HT1080 (cell line): ENCODE results near the gene PDZD8. TPM values are rescaled to one million over a fixed set of nuclear protein-coding genes. Genes with fewer than 3 reads are reported as not detected.

Experiments used
- DNase-seq: peaks from one replicate; pipeline ENCODE4 v3.0.0-alpha.2; 2015; ENCODE audit warnings: low read depth
- polyA plus RNA-seq, 2 experiments: library from polyadenylated mRNA; depleted of rRNA; stranded (reverse); fragments of >200 nt; gene quantifications; 2 replicates each; pipeline ENCODE4 v1.2.3, GENCODE V29; 2015
- total RNA-seq: library from RNA; depleted of rRNA; stranded (reverse); fragments of >200 nt; shearing (Covaris generic); gene quantifications from 2 replicates; pipeline ENCODE4 v1.2.3, GENCODE V29; 2014; rRNA removed

Gene PDZD8, protein sequence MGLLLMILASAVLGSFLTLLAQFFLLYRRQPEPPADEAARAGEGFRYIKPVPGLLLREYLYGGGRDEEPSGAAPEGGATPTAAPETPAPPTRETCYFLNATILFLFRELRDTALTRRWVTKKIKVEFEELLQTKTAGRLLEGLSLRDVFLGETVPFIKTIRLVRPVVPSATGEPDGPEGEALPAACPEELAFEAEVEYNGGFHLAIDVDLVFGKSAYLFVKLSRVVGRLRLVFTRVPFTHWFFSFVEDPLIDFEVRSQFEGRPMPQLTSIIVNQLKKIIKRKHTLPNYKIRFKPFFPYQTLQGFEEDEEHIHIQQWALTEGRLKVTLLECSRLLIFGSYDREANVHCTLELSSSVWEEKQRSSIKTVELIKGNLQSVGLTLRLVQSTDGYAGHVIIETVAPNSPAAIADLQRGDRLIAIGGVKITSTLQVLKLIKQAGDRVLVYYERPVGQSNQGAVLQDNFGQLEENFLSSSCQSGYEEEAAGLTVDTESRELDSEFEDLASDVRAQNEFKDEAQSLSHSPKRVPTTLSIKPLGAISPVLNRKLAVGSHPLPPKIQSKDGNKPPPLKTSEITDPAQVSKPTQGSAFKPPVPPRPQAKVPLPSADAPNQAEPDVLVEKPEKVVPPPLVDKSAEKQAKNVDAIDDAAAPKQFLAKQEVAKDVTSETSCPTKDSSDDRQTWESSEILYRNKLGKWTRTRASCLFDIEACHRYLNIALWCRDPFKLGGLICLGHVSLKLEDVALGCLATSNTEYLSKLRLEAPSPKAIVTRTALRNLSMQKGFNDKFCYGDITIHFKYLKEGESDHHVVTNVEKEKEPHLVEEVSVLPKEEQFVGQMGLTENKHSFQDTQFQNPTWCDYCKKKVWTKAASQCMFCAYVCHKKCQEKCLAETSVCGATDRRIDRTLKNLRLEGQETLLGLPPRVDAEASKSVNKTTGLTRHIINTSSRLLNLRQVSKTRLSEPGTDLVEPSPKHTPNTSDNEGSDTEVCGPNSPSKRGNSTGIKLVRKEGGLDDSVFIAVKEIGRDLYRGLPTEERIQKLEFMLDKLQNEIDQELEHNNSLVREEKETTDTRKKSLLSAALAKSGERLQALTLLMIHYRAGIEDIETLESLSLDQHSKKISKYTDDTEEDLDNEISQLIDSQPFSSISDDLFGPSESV
- total RNA-seq = 16.7 and 26.1 TPM in 2 replicates
- polyA plus RNA-seq (2015; cell fraction: cytosol; rRNA removed) = 23.4 and 33.8 TPM in 2 replicates
- polyA plus RNA-seq (2015; cell fraction: nucleus; rRNA removed) = 16.9 and 17.0 TPM in 2 replicates

DNA sequence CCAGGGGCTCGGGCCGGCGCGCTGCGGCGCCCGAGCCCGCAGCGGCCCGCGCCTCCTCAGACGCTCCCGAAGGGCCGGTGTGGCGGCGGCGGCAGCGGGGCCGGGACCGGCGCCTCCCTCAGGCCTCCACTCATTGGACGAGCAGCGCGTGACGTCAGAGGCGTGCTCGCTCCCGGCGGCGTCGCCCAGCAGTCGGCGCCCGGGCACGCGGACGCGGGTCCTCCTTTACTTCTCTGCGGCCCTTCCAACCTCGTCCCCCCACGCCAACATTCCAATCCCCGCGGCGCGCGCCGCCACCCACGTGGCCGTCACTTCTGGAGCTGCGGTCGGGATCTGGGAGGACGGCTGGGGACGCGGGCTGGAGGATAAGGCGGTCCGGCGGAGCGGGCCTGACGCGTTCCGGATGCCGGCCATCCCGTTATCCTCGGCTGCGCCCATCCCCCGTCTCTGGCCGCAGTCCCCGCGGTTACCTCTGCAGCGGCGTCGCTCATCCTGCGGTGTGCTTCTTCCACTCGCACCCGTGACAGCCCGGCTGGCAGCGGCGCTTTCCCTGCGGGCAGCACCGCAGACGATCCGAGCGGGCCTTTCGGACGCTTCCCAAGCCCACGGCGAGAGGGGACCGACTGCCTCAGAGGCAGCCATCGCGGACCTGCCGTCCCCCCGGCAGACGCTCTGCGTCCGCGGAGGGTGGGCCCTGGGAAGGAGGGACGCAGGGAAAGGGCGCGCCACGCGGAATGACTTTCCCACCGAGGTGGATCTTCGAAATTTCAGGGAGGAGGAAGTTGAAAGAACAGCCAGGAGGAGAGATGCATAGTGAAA is at the start of gene PDZD8:
PDZD8 (minus strand) TSS at position 81 of the 819 bp plus-strand sequence. CDS start 213 bp downstream, outside the sequence.
- DNase-seq = peak; percentile 90

DNA sequence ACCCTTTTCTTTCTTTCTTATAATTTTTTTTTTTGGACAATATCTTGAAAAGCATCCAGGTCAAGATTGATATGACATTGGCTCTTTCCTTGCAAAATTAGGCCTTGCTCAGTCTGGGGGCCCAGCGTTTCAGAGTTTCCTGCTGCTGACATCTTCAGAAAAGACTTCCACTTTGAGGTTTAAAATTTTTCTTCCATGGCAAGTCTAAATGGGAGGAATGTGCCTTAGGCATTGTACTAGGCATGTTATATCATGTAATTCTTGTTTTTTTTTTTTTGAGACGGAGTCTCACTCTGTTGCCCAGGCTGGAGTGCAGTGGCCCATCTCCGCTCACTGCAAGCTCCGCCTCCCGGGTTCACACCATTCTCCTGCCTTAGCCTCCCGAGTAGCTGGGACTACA is 48.9 kb upstream of the PDZD8 start:
- DNase-seq = no peak

DNA sequence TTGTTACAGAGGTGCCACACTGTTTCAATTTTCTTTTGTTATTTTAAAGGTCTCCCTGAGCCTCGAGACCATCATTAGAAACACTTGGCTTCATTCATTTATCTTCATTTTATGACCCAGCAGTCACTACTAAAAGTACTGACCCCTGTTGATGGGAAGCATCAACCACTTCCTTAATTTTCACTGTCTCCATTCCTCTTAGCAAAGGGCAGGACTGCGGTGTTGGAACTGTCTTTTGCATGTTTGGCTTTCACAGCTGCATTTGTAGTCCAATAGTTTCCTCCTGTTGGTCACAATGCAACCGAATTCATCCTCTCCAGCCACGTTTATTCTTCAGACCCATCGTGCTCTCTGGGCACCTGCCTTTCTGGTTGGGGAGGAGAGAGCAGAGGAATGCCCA is 46.7 kb upstream of the PDZD8 start:
- DNase-seq = no peak

DNA sequence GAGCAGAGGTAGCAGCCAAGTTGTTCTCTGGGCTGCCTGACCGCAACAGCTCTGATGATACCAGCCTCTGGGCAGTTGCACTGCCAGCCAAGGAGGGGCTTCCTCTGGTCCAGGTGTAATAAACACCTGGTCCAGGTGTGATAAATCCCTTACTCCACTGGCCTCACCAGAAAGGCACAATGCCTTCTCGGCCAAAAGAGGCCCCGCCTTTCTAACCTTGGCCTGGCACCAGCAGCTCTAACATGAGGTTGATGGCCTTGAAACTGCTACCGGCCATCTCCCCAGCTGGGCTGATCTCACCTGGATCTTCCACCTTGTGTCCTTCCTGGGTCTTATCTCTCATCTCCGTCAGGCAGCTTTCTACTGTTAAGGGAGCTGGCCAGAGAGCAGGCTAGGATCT is 45.5 kb upstream of the PDZD8 start:
- DNase-seq = no peak

DNA sequence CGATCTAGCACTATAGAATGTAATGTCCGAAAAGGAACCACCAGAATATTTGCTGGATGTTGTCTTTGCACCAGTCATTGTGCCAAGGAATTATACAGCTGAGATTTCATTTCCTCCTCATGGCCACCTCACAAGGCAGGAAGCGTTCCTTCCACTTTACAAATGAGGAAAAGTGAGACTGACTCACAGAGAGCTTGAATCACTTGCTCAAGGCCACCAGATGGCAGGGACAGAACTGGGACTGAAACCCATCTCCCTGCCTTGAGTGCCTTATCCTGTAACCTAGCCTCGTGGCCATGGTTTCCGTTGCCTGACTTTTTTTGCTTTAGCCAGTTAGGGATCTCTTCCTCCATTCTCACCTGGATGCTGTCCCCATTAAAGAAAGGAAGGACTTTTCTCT is 44.7 kb upstream of the PDZD8 start:
- peak; percentile 60 for DNase-seq

DNA sequence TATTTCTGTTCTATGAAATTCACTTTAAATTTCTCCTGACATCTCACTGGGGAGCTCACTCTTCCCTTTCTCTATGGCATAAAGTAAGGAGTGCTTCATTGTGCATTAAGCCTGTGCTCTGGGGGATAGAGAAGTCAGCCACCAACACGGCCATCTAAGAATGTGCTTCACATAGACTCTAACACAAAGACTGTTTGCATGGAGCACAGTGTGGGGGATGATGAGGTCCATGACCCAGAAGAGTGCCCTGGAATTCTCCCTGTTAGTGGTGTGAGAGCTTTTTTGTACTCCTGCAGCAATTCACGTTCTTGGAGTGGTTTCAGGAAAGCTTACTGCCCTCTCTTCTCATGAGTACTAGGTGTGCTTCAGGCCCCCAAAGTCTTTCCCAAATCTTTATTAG is 43.9 kb upstream of the PDZD8 start:
- DNase-seq = no peak

DNA sequence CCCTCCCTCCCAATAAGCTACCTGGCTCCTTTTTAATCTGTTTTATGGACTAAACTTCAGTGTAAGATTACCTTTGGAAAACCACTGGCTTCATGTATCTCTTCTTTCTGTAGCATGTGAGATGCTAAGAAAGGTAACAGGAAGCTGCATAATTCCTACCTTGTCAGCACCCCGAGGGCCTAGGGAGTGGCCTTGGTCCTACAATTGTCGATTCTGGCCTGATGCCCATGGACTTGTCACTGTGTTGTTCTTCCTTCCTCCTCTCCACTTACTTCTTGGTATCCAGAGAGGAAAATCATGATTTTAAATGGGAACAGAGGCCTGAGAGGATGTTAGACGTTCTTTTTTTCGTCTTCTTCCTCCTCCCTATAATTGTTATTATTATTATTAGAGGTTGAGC is 42.9 kb upstream of the PDZD8 start:
- no peak for DNase-seq

DNA sequence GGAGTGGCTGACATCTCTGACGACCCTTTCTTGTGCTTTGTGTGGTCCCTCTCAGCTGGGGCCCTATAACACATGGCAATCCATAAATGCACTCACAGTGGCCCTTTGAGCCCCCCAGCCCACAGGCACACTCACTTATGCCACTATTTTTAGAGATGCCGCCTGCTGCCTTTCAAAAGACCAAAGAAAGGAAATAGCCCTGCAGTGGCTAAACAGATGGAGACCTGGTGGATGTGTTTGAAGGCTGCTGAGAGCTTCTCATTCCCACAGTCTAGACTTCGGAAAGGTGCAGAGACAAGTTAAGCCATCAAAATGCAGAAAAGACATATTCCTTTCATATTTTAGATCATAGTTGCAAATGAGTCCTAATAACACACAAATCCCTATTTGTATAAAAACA is 42.0 kb upstream of the PDZD8 start:
- no peak for DNase-seq

DNA sequence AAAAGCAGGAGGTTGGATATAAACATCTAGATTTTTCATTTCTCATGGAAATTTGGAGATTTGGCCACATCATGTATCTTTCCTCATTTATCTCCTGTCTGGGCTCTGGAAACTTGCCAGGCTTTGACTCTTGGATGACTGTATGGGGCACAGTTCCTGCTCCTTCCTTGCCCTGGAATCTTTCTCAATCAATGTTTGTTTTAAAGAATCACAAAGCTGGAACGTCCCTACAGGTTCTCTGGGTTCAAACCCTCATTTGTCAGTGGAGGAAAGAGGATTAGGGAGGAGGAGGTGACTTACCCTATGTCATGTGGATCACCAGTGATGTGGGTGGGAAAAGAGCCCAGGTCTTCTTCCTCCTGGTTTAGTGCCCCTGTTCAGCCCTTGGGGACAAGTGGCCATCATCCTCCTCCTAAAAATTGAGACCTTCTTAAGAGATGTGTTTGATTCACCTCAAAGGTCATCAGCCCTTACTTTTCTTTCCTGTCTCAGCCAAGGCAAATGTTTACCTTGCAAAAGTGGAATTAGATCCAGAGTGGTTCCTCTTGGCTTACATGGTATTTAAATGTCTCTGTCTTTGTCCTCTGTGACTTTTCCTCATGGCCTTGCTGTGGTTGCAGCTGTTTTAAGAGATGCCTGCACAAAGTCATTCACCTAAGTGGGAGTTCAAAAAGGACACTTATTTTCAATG is 38.8 kb upstream of the PDZD8 start:
- peak; percentile 67 for DNase-seq

DNA sequence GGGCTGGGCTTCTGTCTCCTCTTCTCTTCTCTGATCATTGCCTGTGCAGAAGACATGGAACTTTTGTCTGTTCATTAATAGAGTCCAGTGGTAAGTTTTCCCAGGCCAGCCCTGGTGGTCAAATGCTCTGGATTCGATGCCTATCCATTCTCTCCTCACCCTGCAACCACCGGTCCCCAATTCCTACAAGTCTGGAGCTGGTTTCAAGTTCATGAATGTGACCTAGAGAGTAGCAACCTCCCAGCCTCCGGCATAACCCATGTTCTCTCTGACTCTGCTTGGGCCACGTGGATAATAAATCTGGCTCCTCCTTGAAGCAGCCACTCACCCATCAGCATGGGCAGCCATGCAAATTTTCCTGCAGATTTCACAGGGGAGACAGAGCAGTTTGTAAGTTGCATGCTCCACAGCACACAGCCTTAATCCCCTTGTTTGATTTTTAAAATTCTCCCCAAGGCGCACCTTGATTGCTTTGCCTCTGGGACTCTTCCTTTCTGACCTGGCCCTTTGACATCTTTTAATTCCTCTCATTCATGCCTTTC is 37.3 kb upstream of the PDZD8 start:
- DNase-seq = no peak

DNA sequence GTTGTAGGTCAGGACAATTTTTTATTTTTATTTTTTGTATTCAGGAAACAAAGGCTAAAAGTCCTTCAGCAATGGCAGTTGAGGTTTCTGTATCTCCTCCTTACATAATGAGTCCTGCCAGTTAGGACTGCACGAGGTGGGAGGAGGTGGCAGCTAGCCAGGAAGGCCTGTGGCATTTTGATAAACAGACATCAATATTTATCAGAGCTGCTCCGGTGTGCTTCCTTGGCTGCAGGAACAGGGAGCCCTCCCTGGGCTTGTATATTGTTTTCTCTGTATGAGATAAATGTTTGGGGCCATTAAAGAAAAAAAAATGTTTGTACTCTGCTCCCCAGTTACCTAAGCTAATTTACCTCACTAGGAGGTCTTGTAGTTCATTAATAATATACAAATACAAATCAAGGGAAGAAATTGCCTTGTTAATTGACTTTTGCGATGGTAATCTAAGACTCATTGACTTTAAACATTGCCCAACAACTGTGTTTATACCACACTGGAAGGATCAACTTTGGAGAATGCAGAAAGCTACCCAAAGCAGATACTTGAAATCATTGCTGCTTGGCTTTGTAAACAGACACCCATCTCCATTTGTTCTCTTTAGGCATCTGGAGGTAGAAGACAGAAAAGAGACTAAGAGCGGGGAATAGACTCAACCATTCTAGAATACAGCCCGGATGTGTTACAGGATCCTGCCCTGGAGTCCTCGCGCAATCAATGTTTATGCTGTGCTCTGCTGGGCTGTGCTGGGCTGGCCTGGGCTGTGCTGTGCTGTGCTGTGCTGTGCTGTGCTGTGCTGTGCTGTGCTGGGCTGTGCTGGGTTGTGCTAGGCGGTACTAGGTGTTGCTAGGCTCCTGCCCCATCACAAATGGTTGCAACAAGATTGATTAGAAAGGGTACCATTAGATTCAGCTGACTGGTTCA is 36.5 kb upstream of the PDZD8 start:
- no peak for DNase-seq

DNA sequence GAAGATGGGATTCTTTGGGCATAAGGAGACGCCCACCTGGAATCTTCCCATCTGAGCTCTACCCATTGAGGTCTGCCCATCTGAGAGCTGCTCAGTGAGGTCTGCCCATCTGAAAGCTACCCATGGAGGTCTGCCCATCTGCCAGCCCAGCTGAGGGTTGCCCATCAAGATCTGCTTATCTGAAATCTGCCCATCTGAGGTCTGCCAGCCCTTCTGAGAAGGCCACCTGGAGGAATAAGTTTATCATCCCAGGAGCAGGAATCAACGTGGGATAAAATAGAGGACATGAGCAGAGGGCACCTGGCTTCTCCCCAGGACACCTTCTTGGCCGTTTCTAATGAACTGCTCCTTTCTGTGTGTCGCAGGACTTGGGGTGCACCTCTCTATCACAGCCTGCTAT is 35.3 kb upstream of the PDZD8 start:
- no peak for DNase-seq

DNA sequence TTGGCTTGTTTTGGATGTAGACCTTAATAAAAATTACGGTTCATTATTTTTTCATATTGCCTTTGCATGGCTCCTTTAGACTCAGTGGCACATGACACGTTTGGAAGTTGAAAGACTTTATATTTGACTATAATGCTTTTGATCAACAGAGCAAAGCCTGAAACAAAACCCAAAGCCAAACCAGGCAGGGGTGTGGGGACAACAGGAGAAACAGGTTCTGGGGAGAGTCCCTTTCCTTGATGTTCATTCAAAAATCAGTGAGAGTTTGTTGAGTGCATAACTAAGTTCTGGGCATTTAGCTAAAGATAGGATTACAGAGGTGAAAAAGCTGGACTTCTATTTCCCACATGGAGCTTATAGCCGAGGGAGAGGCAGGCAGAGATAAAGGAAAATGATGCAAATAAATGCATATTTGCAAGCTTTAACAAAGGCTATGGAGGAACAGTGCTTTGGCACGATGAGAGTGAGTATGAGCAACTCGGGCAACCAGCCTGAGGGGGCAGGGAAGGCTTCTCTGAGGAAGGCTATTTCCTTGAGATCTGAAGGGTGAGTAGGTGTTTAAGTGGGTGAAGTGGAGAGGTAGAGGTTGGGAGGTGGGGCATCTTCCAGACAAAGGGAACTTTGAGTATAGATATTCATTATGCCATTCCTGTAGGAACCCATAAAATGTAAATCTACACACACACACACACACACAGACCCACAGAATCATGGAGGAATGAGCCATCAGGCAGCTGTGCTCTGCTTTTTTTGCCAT is 34.5 kb upstream of the PDZD8 start:
- no peak for DNase-seq

DNA sequence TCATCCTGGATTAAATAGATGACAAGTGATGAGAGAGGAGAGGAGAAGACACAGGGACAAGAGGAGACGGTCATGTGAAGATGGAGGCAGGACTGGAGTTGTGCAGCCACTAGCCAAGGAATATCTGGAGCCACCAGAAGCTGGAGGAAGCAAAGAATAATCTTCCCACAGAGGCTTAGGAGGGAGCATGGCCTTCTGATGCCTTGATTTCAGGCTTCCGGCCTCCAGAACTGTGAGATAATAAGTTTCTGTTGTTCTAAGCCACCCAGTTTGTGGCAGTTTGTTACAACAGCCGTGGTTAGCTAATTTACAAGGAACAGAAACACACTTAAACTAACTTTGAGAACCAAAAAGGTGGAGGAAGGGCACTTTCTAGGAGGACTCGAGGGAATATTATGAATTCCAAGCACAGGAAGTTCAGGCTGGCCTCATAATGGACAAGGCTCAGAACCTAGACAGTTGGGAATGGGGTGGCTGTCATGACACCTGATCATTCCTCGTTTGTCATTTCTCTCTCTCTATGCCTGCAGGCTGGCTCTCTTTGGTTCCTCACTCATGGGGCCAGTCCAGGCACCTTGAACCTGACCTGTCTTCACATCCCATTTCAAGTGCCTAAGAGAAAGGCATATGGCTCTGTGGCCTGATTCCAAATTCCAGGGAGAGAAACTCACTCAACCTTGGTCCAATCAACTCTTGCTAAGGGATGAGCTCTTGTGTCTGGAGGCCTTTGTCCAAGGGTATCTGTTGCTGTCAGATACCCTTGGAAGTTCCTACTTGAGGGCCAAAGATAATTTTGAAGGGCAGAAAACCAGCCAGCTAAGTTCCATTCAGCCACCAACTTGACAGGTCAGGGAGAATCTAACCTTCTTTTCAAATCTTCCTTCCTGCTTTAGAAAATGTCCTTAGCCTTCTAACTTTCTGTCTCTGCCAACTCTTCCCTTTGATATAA is 33.5 kb upstream of the PDZD8 start:
- no peak for DNase-seq

DNA sequence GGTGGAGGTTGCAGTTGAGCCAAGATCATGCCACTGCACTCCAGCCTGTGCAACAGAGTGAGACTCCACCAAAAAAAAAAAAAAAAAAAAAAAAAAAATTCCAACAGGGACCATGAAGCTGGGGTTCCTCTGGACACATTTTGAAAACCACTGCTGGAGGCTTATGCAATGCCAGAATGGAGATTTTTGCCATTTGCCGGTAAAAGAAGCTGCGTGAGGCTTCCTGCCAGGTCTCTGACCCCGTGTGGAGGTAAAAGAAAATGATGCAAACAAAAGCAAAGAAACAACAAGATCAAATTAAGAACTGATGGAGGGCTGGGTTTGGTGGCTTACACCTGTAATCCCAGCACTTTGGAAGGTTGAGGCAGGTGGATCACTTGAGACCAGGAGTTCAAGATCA is 30.5 kb upstream of the PDZD8 start:
- no peak for DNase-seq

DNA sequence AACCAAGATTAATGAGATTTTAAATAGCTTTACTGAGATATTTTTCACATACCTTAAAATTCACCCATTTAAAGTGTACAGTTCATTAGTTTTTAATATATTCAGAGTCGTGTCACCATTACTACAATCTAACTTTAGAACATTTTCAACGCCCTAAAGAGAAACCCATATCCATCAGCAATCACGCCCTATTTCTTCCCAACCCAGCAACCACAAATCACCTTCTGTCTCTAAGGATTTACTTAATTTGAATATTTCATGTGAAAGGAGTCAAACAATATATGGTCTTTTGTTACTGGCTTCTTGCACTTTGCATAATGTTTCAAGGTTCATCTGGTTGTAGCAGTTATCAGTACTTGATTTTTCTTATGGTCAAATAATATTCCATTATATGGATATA is 25.1 kb upstream of the PDZD8 start:
- no peak for DNase-seq
